Mammary epithelial cell (primary cell): ENCODE measurements around the gene FADS1.

Experiments used
- EZH2 ChIP-seq: IDR thresholded peaks from 2 replicates; pipeline ENCODE4 v1.6.1; 2012; ENCODE audit warnings: low read length, inconsistent platforms, borderline replicate concordance
- TF ChIP-seq, protein P1 (sequence below), 2 donors: IDR thresholded peaks in 1 of 2; conservative IDR thresholded peaks in 1 of 2; 2 replicates each; pipeline ENCODE4 v1.5.1; 2011 to 2012; ENCODE audit warnings: inconsistent platforms in 2 of 2, low read length in 2 of 2, mild to moderate bottlenecking in 2 of 2, control low read depth in 1 of 2, low read depth in 1 of 2; ENCODE audit not compliant: insufficient read depth in 1 of 2; ENCODE audit errors: extremely low read depth in 1 of 2

DNA sequence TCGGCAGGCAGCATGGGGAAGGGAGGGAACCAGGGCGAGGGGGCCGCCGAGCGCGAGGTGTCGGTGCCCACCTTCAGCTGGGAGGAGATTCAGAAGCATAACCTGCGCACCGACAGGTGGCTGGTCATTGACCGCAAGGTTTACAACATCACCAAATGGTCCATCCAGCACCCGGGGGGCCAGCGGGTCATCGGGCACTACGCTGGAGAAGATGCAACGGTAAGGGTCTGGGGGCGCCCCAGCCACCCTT, 11.5 kb upstream of the FADS1 start:
- TF ChIP-seq, protein P1, sequence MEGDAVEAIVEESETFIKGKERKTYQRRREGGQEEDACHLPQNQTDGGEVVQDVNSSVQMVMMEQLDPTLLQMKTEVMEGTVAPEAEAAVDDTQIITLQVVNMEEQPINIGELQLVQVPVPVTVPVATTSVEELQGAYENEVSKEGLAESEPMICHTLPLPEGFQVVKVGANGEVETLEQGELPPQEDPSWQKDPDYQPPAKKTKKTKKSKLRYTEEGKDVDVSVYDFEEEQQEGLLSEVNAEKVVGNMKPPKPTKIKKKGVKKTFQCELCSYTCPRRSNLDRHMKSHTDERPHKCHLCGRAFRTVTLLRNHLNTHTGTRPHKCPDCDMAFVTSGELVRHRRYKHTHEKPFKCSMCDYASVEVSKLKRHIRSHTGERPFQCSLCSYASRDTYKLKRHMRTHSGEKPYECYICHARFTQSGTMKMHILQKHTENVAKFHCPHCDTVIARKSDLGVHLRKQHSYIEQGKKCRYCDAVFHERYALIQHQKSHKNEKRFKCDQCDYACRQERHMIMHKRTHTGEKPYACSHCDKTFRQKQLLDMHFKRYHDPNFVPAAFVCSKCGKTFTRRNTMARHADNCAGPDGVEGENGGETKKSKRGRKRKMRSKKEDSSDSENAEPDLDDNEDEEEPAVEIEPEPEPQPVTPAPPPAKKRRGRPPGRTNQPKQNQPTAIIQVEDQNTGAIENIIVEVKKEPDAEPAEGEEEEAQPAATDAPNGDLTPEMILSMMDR (conservative IDR thresholded peaks at IDR 0.05 in 1 of 2, IDR thresholded peaks at IDR 0.05 in 1 of 2; ENCODE audit: extremely low read depth in 1 of 2, insufficient read depth in 1 of 2, low read depth in 1 of 2, low read length in 2 of 2): no peak
- TF ChIP-seq EZH2: no peak
